ENCODE results near the gene OR13C9. TPM values are rescaled to one million over a fixed set of nuclear protein-coding genes. Genes with fewer than 3 reads are reported as not detected.

OR13C9 gene
- total and polyA plus RNA-seq, 9 of the 15 experiments (the other 6 are each of a cell fraction or from before 2014, with no cell fraction given): not detected

DNA sequence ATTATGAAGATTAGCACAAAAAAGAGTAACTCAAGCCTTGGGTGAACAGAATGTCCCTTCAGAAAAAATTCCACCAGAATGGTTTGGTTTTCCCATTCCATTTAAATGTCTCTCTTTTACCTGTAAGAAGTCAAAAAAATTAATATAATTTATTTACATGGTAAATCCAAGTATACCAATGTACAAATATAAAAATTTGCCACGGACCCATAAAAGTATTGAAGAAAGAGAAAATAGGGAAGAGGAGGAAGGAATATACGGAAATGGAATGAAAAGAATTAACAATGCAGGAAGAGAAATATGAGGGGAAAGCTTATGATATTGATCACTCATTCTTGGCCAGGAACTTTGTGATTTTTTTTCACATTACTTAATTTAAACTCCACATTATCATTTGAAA lies at the start of gene OR13C9 (continued):
- TF ChIP-seq, protein P1, sequence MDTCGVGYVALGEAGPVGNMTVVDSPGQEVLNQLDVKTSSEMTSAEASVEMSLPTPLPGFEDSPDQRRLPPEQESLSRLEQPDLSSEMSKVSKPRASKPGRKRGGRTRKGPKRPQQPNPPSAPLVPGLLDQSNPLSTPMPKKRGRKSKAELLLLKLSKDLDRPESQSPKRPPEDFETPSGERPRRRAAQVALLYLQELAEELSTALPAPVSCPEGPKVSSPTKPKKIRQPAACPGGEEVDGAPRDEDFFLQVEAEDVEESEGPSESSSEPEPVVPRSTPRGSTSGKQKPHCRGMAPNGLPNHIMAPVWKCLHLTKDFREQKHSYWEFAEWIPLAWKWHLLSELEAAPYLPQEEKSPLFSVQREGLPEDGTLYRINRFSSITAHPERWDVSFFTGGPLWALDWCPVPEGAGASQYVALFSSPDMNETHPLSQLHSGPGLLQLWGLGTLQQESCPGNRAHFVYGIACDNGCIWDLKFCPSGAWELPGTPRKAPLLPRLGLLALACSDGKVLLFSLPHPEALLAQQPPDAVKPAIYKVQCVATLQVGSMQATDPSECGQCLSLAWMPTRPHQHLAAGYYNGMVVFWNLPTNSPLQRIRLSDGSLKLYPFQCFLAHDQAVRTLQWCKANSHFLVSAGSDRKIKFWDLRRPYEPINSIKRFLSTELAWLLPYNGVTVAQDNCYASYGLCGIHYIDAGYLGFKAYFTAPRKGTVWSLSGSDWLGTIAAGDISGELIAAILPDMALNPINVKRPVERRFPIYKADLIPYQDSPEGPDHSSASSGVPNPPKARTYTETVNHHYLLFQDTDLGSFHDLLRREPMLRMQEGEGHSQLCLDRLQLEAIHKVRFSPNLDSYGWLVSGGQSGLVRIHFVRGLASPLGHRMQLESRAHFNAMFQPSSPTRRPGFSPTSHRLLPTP (IDR thresholded peaks at IDR 0.05; ENCODE audit: borderline replicate concordance, extremely low read depth, insufficient read length): no peak
- TF ChIP-seq MAFG (tag; conservative IDR thresholded peaks at IDR 0.05) (no peak), RAD51 (IDR thresholded peaks at IDR 0.05; ENCODE audit: borderline replicate concordance, low read depth) (no peak), ZNF347 (CRISPR knock-in tag; IDR thresholded peaks at IDR 0.05; ENCODE audit: low read depth) (no peak)
- TF ChIP-seq, protein P2, sequence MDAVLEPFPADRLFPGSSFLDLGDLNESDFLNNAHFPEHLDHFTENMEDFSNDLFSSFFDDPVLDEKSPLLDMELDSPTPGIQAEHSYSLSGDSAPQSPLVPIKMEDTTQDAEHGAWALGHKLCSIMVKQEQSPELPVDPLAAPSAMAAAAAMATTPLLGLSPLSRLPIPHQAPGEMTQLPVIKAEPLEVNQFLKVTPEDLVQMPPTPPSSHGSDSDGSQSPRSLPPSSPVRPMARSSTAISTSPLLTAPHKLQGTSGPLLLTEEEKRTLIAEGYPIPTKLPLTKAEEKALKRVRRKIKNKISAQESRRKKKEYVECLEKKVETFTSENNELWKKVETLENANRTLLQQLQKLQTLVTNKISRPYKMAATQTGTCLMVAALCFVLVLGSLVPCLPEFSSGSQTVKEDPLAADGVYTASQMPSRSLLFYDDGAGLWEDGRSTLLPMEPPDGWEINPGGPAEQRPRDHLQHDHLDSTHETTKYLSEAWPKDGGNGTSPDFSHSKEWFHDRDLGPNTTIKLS (IDR thresholded peaks at IDR 0.05; ENCODE audit: borderline replicate concordance, low read depth): no peak

DNA sequence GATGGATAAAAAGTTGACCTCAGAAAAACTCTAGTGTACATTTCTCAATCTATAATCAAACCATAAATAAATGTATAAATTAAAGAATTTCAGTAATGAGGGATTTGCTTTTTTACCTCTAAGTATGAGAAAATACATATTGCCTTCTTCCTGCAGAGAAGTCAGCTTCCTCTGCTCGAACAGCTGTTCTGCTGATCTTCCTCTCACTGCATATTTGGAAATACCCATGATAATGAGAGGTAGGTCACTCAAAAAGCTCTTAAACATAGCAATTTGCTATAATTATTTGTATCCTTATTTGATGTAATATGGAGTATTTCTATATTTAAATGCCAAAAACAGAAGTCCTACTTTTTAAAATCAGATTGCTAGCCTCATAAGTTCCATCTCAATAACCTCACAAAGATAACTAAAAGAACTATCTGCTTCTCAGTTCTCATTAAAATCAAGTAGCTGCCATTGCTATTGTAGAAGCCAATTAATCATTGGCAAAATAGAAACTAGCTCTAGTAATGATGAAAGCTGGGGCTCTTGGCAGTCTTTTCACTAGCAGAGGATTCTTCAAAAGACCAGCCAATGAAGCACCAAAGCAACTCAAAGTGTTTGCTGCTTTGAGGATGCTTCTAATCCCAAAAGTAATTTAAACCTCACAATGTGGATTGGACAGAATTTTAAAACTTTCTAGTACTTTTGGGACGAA lies 40.6 kb upstream of the OR13C9 start:
- in situ Hi-C loops (cut with MboI): no loop called here
- Histone ChIP-seq H4K20me1 (replicated peaks; ENCODE audit: control insufficient read depth, insufficient read depth, low read length) (no peaks in the 10 kb centered on the region), H3K9ac (ENCODE audit: insufficient read depth in 1 of 2, low read depth in 2 of 2, low read length in 2 of 2) (no peak overlapping the region), H3K79me2 (ENCODE audit: control insufficient read depth, insufficient read depth, low read length) (no peaks in the 10 kb centered on the region), H3K4me1 (replicated peaks in 1 of 2; ENCODE audit: control insufficient read depth in 2 of 2, insufficient read depth in 2 of 2, low read length in 2 of 2) (no peaks in the 10 kb centered on the region), H3K36me3 (ENCODE audit: control insufficient read depth, insufficient read depth, low read length) (no peaks in the 10 kb centered on the region), H3K27me3 (ENCODE audit: control insufficient read depth in 2 of 2, insufficient read depth in 2 of 2, low read length in 2 of 2) (no peaks in the 10 kb centered on the region), H3K9me3 (replicated peaks; ENCODE audit: control insufficient read depth, insufficient read depth, low read depth, low read length) (no peaks in the 10 kb centered on the region), H3K4me3 (no peak overlapping the region), H3K4me2 (ENCODE audit: insufficient read depth, low read length) (no peak overlapping the region), H3K27ac (ENCODE audit: extremely low read depth, low read depth, low read length) (no peak overlapping the region), H2AFZ (ENCODE audit: low read depth, low read length) (no peak overlapping the region), H3K9me1 (ENCODE audit: control insufficient read depth, insufficient read depth, low read length) (no peaks in the 10 kb centered on the region)
- DNase-seq (ENCODE audit: extremely low read depth in 1 of 4, low spot score in 3 of 4) (no peak), FAIRE-seq (no peak), ATAC-seq (no peak)
- POLR2A ChIA-PET: no interaction called here
- BruUV-seq (replicated peaks): no TSS peak
- intact Hi-C loops (cut with micrococcal nuclease): no loop called here
- WGBS (ENCODE audit: insufficient coverage, low coverage, missing lambda C conversion rate): 0% methylated on average over 2 of the region's 2 CpGs
- CTCF ChIA-PET (ENCODE audit: low intra/inter-chr PET ratio): no interaction called here
- no peak for TF ChIP-seq LARP7 (IDR thresholded peaks at IDR 0.05)
- no peak for TF ChIP-seq KHSRP (IDR thresholded peaks at IDR 0.05)
- TF ChIP-seq ARID1B (IDR thresholded peaks at IDR 0.05): no peak
- TF ChIP-seq ZNF23 (CRISPR knock-in tag; IDR thresholded peaks at IDR 0.05): no peak
- no peak for TF ChIP-seq ZNF764 (CRISPR knock-in tag; IDR thresholded peaks at IDR 0.05; ENCODE audit: low read depth)
- TF ChIP-seq, protein P3, sequence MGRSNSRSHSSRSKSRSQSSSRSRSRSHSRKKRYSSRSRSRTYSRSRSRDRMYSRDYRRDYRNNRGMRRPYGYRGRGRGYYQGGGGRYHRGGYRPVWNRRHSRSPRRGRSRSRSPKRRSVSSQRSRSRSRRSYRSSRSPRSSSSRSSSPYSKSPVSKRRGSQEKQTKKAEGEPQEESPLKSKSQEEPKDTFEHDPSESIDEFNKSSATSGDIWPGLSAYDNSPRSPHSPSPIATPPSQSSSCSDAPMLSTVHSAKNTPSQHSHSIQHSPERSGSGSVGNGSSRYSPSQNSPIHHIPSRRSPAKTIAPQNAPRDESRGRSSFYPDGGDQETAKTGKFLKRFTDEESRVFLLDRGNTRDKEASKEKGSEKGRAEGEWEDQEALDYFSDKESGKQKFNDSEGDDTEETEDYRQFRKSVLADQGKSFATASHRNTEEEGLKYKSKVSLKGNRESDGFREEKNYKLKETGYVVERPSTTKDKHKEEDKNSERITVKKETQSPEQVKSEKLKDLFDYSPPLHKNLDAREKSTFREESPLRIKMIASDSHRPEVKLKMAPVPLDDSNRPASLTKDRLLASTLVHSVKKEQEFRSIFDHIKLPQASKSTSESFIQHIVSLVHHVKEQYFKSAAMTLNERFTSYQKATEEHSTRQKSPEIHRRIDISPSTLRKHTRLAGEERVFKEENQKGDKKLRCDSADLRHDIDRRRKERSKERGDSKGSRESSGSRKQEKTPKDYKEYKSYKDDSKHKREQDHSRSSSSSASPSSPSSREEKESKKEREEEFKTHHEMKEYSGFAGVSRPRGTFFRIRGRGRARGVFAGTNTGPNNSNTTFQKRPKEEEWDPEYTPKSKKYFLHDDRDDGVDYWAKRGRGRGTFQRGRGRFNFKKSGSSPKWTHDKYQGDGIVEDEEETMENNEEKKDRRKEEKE (IDR thresholded peaks at IDR 0.05; ENCODE audit: borderline replicate concordance in 1 of 2, control insufficient read depth in 1 of 2, low read depth in 2 of 2, low read length in 1 of 2): no peak
- TF ChIP-seq GTF2F1 (IDR thresholded peaks at IDR 0.05; ENCODE audit: low read depth, low read length): no peak
